Measurements from ENCODE around the gene ZKSCAN3. TPM values are rescaled to one million over a fixed set of nuclear protein-coding genes. Genes with fewer than 3 reads are reported as not detected.

The ZKSCAN3 gene
- total and polyA plus RNA-seq, 2 of the 8 experiments (the other 6 are each of a cell fraction or from before 2014, with no cell fraction given) = 2.7 to 9.8 TPM

GRCh38 chr6:28349892-28350737 is at the start of gene ZKSCAN3 (continued):
- peak; percentile 73 to 85; a peak in 1 of 4 replicates for TF ChIP-seq SIN3A (conservative IDR thresholded peaks at IDR 0.05 in 1 of 2, IDR thresholded peaks at IDR 0.05 in 1 of 2; ENCODE audit: low read depth in 1 of 2, low read length in 2 of 2)
- TF ChIP-seq POLR2A (IDR thresholded peaks at IDR 0.05; ENCODE audit: control extremely low read depth in 1 of 2, low read depth in 2 of 2, low read length in 2 of 2) = peak; percentile 11 to 60; a peak in 2 of 3 replicates
- peak; percentile 60 for TF ChIP-seq KDM4A (IDR thresholded peaks at IDR 0.05; ENCODE audit: low read depth, low read length, severe bottlenecking)
- TF ChIP-seq KDM5A (IDR thresholded peaks at IDR 0.05; ENCODE audit: low read length) = no peak
- no peak; the same call in none of the 2 replicates for TF ChIP-seq POLR2AphosphoS5 (IDR thresholded peaks at IDR 0.05; ENCODE audit: low read depth, low read length)
- peak; percentile 82 for TF ChIP-seq SP2 (IDR thresholded peaks at IDR 0.05; ENCODE audit: low read length)
- TF ChIP-seq GABPA (IDR thresholded peaks at IDR 0.05; ENCODE audit: borderline replicate concordance, insufficient read depth, low read length) = no peak
- TF ChIP-seq BCL11A (IDR thresholded peaks at IDR 0.05; ENCODE audit: low read depth in 2 of 2, low read length in 2 of 2) = no peak
- TF ChIP-seq ASH2L (IDR thresholded peaks at IDR 0.05; ENCODE audit: low read length) = peak; percentile 94
- peak; percentile 96 for TF ChIP-seq RBBP5 (IDR thresholded peaks at IDR 0.05; ENCODE audit: borderline replicate concordance, low read depth, low read length)
- no peak for TF ChIP-seq RAD21 (IDR thresholded peaks at IDR 0.05 in 1 of 2, conservative IDR thresholded peaks at IDR 0.05 in 1 of 2; ENCODE audit: low read depth in 2 of 2, low read length in 2 of 2)

All from H1 (cell line).